Measurements from ENCODE around the gene KBTBD2.
"Not testable (repeated sequence)": the region's sequence is repeated elsewhere in the genome, so short reads cannot be mapped to it uniquely, and the experiment has no call there.

The KBTBD2 gene

DNA sequence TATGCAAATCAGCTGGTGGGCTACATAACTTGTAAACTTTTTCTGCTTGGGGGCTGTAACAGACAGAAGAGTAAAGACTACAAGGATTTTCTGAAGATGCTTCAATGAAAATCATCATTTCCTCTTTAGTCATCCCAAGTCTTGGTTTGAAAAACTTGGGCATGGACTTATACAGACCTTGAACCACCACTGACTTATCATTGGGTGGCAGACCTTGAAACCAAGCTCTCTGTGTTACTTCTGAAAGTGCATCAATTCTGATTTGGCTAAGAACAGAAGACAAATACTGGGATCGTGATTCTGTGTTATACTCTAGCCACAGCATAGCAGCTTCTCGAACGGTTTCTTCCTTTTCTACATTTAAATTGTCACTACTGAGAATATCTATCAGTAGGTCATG, 21.3 kb downstream of the KBTBD2 start:
- TF ChIP-seq, protein P1, sequence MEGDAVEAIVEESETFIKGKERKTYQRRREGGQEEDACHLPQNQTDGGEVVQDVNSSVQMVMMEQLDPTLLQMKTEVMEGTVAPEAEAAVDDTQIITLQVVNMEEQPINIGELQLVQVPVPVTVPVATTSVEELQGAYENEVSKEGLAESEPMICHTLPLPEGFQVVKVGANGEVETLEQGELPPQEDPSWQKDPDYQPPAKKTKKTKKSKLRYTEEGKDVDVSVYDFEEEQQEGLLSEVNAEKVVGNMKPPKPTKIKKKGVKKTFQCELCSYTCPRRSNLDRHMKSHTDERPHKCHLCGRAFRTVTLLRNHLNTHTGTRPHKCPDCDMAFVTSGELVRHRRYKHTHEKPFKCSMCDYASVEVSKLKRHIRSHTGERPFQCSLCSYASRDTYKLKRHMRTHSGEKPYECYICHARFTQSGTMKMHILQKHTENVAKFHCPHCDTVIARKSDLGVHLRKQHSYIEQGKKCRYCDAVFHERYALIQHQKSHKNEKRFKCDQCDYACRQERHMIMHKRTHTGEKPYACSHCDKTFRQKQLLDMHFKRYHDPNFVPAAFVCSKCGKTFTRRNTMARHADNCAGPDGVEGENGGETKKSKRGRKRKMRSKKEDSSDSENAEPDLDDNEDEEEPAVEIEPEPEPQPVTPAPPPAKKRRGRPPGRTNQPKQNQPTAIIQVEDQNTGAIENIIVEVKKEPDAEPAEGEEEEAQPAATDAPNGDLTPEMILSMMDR (IDR thresholded peaks at IDR 0.05; ENCODE audit: borderline replicate concordance, control extremely low read depth, extremely low read depth, insufficient read depth, missing control alignments) = no peak
- DNase-seq (ENCODE audit: low spot score) = no peak
- in situ Hi-C loops (cut with MboI; ENCODE audit: low sequenced_read_pairs, unreplicated experiment) = no loop called here

DNA sequence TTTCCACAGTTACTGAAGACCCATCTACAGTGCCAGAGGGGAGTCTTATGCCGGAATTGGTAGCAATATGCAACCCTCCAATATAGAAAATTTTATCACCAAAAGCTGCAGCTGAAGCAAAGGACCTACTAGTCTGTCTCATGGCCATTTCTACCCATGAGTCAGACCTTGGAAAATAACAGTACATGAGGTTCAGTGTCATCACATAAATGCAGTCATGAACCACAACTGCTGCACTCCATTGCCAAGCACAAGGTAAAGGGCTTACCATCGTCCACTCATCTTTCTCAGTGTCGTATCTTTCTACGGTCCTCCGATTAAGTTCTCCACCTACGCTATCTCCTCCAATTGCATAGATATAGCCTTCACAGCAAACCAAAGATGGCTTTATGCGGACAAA, 21.8 kb downstream of the KBTBD2 start:
- in situ Hi-C loops (cut with MboI; ENCODE audit: low sequenced_read_pairs, unreplicated experiment) = no loop called here
- DNase-seq (ENCODE audit: low spot score) = no peak
- TF ChIP-seq, protein P1 (IDR thresholded peaks at IDR 0.05; ENCODE audit: borderline replicate concordance, control extremely low read depth, extremely low read depth, insufficient read depth, missing control alignments) = no peak

DNA sequence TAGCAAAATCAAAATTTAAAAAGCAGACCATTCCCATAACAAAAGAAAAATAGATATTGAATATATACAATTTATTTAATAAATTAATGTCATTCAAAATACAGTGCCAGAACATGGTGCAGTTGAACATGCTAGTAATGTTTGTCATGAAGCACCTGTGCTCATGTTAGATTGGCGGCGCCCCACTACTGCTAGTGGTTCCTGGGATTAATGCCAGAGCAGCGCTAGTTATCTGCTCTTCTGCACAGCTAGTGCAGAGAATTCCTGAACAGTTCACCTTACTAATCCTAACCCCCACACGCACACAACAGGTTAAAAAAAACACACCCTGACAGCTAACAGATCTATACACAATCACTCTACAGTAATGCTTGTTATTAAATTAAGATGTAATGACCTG, 23.4 kb downstream of the KBTBD2 start:
- in situ Hi-C loops (cut with MboI; ENCODE audit: low sequenced_read_pairs, unreplicated experiment) = no loop called here
- no peak for DNase-seq (ENCODE audit: low spot score)
- TF ChIP-seq, protein P1 (IDR thresholded peaks at IDR 0.05; ENCODE audit: borderline replicate concordance, control extremely low read depth, extremely low read depth, insufficient read depth, missing control alignments) = no peak

DNA sequence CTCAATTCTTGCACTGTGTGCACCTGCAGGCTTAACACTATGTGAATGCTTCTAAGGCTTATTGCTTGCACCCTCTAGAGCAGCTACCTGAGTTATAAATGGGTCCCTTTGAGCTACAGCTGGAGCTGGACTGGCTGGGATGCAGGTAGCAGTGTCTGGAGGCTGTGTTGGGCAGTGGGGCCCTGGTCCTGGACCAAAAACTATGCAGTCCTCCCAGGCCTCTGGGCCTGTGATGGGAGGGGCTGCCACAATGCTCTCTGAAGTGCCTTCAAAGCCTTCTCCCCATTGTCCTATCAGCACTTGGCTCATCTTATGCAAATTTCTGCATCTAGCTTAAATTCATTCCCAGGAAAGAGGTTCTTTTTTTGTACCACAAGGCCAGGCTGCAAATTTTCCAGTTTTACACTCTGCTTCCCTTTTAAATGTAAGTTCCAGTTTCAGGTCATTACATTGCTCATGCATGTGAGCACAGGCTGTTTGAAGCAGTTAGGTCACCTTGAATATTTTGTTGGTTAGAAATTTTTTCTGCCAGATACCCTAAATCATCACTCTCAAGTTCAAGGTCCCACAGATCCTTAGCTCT, 26.0 kb downstream of the KBTBD2 start:
- in situ Hi-C loops (cut with MboI; ENCODE audit: low sequenced_read_pairs, unreplicated experiment) = no loop called here
- DNase-seq (ENCODE audit: low spot score) = no peak
- TF ChIP-seq, protein P1 (IDR thresholded peaks at IDR 0.05; ENCODE audit: borderline replicate concordance, control extremely low read depth, extremely low read depth, insufficient read depth, missing control alignments) = no peak

DNA sequence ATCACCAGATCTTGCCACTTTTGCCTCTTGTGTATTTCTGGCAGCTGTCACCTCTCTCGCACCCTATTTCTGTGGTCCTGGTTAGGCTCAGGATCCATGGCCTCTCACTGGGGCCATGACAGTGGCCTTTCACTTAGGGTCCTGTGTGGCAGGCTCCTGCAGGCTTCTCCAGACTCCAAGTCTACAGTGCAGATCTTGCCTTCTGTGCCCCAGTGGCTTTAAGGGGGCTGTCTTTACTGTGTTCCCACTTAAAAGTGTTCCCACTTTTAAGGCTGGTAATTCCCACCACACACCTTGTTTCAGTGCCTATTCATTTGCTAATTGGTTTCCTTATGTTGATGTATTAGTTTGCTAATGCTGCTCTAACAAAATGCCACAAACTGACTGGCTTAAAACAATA, 27.7 kb downstream of the KBTBD2 start:
- in situ Hi-C loops (cut with MboI; ENCODE audit: low sequenced_read_pairs, unreplicated experiment); DNase-seq (ENCODE audit: low spot score): not testable (repeated sequence)

DNA sequence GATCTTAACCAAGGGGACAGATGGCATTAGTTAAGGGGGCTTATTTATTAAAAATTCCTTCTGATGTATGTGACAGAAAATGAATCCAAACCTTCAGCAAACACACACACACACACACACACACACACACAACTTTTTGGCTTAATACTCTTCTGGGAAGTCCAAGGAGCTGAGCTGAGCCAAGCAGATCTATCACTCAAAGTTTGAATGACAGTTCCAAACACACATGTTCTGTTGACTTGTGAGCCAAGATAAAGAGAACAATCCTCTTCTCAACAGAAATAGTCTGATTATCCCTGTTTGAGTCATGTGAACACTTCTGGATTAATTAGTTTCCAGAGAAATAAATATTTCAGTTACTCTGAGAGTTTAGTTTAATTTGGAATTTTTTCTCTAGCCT, 31.5 kb downstream of the KBTBD2 start:
- DNase-seq (ENCODE audit: low spot score) = no peak
- in situ Hi-C loops (cut with MboI; ENCODE audit: low sequenced_read_pairs, unreplicated experiment) = no loop called here
- TF ChIP-seq, protein P1 (IDR thresholded peaks at IDR 0.05; ENCODE audit: borderline replicate concordance, control extremely low read depth, extremely low read depth, insufficient read depth, missing control alignments) = no peak

DNA sequence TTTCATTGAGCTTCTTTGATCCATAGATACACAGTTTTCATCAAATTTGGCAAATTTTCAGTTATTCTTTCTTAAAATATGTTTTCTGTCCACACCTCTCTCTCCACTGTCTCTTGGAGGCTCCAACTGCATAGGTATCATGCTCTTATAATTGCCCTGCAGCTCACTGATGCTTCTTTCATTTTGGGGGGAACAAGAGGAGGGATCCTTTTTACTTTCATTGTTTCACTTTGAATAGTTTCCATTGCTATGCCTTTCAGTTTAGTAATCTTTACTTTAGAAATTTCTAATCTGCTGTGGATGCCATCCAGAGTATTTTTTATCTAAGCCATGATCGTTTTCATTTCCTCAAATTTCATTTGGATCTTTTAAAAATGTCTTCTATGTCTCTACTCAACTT, 32.9 kb downstream of the KBTBD2 start:
- no peak for DNase-seq (ENCODE audit: low spot score)
- TF ChIP-seq, protein P1 (IDR thresholded peaks at IDR 0.05; ENCODE audit: borderline replicate concordance, control extremely low read depth, extremely low read depth, insufficient read depth, missing control alignments) = no peak
- in situ Hi-C loops (cut with MboI; ENCODE audit: low sequenced_read_pairs, unreplicated experiment) = no loop called here

DNA sequence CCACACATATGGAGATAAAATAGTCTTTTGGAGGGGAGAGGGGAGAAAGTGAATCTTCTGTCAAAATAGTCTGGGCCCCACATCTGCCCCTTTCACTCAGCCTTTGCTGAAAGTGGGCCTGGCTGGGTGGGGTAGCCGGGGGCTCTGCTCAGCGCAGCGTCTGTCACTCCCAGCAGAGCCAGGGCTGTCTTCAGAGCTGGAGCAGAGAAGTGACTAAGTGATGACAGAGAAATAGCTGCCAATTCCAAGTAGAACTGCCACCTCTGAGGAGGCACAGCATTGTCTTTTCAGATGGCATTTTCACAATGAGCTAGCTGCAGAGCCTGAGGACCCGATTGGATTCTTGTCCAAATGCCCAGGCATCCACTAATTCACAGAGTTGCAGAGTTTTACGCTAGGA, 34.5 kb downstream of the KBTBD2 start:
- DNase-seq (ENCODE audit: low spot score); in situ Hi-C loops (cut with MboI; ENCODE audit: low sequenced_read_pairs, unreplicated experiment): not testable (repeated sequence)

DNA sequence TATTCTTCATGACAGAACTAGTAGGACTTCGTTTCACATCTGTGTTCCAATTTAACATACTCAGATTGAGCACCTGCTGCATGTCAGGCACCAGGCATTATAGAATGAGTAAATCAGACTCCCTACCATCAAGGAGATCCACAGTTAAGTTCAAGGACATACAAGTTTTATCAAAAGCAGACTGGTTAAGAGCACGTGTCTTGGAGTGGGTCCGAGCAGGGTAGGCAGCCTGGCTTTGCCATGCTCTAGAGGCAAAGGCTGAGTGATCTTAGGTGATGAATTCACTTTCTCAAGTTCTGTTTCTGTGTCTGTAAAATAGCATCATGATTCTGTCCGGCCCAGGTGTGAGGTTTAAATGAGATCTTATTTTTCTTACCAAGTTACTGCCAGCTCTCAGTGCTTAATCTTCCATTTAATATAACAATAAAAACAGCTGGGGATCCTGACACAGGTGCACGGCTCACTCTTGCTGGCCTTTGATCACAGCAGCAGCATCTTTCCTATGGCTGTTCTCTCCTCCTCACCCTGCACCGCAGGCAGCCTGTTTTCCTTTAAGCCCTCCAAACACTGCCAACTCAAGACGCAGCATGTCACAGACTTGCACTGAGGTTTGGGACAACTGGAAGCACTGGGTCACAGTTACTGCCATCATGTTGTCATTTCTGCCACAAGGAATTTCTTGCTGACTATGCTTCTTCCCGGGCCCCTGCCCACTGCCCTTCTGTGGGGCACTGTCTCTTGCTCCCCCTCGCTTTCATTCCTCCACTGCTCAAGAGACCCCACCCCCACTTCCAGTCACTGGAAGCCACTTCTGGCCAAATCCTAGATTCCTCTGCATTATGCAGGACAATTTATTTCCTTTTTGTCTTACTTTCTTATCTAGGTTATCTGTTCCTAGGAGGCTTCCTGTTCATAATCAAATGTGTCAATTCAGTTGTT, 35.5 kb downstream of the KBTBD2 start:
- in situ Hi-C loops (cut with MboI; ENCODE audit: low sequenced_read_pairs, unreplicated experiment); DNase-seq (ENCODE audit: low spot score): not testable (repeated sequence)

DNA sequence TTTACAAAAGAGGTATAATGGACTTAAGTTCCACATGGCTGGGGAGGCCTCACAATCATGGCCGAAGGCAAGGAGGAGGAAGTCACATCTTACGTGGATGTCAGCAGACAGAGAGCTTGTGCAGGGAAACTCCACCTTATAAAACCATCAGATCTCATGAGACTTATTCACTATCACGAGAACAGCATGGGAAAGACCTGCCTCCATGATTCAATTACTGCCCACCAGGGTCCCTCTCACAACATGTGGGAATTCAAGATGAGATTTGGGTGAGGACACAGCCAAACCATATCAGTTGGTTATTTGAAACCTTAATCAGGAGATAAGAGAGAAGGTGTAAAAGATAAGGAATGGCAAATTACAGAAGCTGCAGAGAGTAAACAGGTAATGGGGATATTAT, 40.9 kb downstream of the KBTBD2 start:
- DNase-seq (ENCODE audit: low spot score); in situ Hi-C loops (cut with MboI; ENCODE audit: low sequenced_read_pairs, unreplicated experiment): not testable (repeated sequence)
